TTC549 (cell line): ENCODE results near the gene PPP6R3.
"Not testable (repeated sequence)": the region's sequence is repeated elsewhere in the genome, so short reads cannot be mapped to it uniquely, and the experiment has no call there.

Experiments
- FAIRE-seq: peaks from 2 replicates; lab custom pipeline; 2012; peaks lifted over from hg19 to GRCh38; lab: Jason Lieb, UNC

The PPP6R3 gene

DNA sequence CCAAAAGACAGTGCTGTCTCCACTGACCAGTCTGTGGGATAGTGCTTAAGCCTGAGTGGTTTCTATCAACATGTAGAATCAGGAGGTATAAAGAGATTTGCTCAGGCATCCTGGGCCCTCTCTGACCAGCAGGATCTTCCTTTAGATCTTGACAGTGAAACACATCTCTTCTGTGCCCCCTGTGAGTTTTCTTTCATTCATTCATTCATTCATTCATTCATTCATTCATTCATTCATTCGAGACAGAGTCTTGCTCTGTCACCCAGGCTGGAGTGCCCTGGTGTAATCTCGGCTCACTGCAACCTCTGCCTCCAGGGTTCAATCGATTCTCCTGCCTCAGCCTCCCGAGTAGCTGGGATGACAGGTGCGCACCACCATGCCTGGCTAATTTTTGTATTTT is 26.4 kb upstream of the PPP6R3 start:
- not testable (repeated sequence) for FAIRE-seq

DNA sequence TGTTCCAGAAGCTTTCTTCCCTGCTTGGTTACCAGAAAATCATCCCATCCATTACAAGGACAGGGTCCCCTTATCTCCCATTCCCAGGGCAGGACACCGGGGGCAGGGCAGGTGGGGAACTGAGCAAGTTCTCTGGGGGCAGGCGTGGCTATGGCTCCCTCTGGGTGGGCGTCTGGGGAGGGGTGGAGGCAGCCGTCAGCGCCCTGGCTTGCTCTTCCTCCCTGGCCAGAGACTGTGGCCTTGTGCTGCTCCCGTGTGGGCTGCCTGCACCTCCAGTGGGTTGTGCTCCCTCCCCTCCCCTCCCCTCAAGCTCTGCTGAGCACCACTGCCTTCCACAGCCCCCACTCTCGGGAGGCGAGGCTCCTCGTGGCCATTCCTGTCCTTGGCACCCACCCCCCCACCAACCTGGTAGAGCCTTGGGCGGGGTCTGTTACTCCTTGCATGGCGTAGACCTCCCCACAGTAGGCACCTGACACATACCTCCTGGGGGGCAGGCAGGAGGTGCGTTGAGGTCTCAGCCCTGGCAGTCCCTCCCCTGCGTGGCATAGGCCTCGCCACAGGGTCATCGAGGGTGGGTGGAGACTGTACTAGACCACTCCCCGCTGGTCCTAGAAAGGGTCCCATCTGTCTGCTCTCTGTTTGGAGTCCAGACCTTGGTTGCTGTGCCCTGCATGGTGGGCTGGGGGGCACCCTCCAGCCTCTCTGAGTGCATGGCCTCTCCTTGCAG is 24.2 kb upstream of the PPP6R3 start:
- no peak for FAIRE-seq

DNA sequence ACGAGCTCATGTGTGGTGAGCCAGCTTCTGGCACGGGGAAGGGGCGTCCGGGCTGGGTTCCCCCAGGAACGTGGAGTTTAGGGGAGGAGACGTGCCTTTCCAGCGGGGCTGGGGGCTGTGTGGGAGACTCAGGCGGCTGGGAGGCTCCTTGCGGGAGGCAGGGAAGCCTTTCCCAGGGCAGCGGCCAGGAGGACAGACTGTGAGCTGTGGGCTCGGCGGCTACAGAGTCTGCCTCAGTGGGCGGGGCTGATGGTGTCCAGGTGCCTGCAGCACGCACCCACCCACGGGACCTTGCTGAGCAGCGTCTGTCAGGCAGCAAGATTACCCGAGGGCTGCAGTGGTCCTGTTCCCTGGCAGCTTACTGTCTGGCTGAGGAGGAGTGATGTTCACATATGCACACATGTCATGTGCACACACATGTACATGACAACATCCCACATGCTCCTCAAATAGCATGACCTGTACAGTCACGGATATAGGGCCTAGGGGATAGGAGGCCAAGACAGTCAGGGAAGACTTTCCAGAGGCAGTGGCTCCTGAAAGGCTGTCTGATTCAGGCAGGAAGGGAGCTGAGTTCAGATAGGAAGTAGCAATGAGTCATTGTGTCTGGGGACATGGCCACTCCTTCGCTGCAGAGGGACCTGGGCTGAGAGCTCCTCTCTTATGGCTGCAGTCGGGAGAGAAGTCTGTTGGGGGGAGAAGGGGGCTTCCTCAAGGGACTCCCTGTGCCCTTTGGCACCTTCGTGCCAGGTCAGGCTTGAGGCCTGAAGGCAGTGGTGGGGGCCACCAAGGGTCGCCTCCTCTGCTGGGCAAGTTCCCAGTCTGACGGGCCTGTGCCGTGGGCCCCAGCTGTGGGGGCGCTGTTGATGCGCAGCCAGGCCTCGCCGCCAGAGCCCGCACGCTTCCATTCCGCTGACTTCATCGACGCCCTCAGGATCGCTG is 23.3 kb upstream of the PPP6R3 start:
- no peak for FAIRE-seq

DNA sequence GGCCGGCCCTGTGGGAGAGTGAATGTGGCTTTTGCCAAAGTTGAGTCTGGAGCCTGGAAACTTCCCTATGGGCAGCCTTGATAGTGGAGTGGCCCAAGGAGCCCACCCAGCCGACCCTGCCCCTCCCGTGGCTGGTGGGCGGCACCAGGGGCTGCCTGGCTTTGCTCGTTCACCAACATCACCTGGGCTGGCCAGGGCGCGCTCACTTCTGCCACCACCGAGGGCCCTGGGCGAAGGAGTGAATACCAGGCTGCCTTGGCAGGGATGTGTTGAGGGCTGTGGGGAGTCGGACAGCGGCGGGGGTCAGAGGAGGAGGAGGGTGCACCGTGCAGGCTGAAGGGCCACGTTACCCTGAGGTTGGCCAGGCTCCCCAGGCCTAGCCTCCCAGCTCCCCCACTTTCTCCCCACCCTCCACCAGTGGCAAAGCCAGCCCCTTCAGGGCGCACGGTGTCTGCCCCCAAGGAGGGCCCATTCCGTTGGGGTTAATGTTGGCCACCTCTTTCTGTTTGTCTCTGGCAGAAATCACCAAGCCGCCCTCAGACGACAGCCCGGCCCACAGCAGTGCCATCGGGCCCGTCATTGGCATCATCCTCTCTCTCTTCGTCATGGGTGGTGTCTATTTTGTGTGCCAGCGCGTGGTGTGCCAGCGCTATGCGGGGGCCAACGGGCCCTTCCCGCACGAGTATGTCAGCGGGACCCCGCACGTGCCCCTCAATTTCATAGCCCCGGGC is 22.5 kb upstream of the PPP6R3 start:
- FAIRE-seq = no peak

DNA sequence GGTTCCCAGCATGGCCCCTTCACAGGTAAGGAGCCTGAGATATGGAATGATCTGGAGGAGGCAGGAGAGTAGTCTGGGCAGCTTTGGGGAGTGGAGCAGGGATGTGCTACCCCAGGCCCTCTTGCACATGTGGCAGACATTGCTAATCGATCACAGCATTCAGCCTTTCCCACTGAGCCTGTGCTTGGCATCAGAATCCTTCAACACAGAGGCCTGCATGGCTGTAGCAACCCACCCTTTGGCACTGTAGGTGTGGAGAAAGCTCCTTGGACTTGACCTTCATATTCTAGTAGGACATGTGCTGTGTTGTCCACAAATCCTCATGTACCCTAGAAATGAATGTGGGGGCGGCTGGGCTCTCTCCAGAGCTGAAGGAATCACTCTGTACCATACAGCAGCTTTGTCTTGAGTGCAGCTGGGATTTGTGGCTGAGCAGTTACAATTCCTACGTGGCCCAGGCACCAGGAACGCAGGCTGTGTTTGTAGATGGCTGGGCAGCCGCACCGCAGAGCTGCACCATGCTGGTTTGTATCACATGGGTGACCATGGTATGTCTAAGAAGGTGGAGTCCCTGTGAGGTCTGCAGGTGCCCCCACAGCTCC is 21.8 kb upstream of the PPP6R3 start:
- FAIRE-seq = no peak

DNA sequence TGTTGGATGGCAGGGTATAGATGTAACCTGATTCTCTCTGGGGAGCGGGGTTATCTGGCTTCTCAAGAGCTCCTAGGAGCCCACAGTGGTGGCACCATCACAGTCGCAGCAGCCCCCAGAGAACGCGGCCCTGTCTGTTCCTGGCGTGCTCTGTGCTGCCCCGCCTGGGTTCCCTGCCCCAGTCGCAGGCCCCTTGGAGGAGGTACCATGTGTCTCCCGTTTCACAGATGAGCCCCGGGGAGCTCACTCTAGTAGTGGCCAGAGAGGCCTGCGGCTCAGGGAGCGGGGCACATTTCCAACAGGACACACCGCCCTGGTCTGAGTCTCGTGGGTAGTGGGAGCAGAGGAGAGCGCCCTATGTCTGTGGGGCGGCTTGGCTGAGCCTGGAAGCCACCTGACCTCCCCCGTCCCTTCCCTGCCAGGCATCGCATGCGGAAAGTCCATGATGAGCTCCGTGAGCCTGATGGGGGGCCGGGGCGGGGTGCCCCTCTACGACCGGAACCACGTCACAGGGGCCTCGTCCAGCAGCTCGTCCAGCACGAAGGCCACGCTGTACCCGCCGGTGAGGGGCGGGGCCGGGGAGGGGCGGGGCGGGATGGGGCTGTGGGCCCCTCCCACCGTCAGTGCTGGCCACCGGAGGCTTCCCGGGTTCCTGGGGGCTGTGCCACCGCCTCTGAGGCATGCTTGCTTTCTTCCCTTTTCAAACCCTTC is 21.0 kb upstream of the PPP6R3 start:
- FAIRE-seq = no peak

DNA sequence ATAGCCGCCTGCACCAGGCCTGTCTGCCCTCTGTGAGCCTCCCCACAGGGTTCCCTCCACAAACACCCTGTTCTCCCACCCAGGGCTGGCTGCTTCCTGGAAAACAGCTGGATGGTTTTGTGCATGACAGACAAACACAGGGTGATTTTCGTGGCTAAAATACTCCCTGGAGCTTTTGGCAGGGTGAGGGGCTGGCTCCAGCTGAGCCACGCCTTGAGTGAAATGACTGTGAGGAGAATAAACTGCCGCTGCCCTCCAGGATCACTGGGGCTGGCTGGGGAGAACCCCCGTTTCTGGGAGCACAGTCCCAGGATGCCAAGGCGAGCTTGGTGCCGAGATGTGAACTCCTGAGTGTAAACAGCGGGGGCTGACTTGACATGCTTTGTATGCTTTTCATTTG is 20.3 kb upstream of the PPP6R3 start:
- FAIRE-seq = no peak

DNA sequence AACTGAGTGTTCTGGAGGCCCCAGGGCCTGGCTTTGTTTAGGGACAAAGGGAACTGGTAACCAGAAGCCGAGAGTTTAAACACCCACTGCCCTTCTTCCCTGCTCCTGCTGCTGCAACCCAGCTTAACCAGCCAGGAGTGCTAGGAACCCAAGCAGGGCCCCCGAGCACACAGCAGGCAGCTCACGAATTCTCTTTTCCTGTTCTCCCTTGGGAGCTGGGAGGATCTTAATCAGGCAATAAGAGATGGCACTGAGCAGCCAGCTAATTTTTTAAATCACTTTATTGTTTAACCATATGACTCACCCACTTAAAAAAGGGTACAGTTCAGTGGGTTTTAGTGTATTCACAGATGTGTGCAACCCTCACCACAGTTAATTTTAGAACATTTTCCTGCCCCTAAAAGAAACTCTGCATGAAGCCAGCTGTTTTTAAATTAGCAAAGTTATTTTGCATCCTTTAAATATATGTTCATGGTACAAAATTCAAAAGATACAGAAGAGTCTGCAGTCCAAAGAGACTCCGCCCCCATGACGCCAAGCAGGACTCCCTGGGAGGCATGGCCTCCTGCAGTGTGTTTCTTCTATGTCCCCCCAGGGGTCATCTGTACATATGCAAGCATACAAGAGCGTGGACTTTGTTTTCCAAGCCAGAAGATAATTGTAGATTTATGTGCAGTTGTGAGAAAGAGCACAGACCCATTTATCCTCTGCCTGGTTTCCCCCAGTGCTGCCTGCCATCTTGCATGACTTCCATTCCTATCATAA is 18.9 kb upstream of the PPP6R3 start:
- no peak for FAIRE-seq

DNA sequence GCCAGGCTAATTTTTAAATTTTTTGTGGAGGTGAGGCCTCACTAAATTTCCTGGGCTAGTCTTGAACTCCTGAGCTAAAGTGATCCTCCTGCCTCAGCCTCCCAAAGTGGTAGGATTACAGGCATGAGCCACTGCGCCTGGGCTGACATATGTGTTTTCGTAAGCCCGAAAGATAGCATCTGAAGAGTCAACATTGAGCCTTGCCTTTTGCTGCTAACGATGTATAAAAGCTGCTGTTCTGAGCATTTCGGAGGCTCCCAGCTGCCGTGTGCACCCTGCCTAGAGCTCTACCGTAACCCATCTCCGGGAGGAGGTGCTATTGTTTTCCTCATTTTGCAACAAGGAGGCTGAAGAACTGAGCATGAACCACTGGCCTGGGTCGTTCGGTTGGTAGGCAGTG is 18.1 kb upstream of the PPP6R3 start:
- no peak for FAIRE-seq

DNA sequence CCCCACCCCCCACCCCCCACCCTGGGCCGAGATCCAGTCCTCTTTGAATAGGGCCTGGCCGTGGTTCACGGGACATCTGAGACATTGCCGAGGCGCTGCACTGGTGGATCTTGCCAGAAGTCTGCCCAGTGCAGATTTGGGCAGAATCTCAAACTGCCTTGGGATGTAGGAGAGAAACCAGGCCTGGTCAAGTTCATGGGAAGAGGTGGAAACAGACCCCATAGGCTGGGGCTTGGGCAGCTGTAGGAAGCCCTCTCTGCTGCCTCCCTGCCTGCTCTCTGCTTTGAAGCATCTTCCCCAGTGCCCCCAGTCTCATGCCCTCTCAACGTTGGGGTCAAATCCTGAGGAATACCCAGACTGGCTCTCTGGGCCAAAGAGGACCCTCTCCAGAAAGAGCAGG is 16.0 kb upstream of the PPP6R3 start:
- no peak for FAIRE-seq

DNA sequence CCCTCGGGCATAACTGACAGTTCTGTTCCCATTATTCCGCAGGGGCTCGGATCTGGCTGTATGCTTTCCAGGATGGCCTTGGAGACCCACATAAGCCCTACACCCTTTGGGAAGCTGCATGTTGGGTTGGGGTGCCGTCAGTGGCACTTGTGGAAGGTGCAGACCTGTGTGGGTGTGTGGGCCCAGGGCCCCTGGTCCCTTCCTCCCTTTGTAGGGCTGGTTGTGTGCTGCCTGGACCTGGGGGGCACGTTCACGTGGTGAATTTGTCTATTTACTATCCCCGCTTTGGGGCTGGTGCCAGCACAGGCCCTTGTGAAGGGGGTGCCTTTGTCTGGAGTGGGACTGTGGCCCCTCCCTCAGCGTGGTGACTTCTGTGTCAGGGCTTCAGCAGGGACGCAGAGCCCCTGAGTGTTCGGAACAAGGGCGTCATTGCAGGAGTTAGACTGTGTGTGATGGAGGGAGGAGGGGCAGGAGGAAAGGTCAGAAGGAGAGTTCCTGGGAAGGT is 15.0 kb upstream of the PPP6R3 start:
- FAIRE-seq = no peak

DNA sequence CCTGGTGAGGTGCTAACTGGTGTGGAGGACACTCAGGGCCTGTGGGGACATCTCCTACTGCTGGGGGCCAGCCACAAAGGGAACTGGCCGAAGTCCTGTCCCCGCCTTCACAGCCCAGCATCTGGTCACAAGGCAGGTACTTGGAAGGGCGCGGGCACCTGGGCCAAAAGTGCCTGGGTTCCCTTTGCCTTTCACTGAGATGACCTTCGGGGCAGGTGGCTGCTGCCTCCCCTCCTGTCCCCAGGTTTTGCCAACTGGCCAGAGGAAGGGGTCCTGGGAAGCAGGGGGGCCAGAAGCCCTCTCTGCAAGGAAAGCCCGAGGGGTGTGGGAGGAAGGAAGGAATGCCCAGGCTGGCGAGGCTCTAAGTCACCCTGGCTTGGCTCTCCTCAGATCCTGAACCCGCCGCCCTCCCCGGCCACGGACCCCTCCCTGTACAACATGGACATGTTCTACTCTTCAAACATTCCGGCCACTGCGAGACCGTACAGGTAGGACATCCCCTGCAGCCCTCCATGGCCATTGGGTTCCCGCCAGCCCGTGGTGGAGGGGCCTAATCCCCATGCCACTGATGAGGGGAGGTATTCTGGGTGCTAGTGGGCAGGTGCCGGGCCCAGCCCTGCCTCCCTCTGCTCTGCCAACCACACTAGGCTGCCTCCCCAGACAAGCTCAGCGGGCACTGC is 14.4 kb upstream of the PPP6R3 start:
- no peak for FAIRE-seq

DNA sequence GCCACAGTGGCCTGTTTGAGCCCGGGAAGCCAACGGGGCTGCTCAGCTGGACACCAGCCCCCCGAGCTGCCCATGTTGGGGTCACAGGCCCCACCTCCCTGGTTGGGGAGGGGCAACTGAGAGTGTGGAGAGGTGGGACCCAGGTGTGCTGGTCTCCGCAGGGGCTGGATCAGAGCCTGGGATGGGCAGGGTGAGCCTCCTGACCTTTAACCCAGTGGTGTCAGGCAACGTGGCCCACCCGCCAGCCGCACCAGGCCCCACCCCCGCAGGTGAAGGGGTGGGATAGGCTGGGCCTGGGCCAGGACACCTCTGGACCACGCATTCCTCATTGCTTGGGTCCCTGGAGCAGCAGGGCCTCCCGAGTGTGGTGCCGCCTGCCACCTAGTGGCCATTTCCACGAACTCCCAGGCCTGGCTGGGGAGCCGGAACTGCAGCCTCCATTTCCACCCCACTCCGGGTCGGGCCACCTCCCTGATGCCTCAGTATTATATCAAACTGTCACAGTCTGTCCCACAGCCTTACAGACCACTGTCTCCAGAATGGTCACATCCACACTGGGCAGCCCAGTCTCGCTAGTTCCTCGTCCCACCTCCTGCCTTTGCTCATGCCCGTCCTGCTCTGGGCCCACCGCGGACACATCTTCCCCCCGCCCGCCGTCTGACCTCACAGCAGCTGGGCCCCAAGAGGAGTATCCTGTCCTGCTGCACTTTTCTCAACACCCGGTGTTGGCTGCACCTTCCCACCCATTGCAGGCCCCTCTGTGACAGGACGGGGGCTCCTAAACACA is 13.3 kb upstream of the PPP6R3 start:
- FAIRE-seq = no peak

DNA sequence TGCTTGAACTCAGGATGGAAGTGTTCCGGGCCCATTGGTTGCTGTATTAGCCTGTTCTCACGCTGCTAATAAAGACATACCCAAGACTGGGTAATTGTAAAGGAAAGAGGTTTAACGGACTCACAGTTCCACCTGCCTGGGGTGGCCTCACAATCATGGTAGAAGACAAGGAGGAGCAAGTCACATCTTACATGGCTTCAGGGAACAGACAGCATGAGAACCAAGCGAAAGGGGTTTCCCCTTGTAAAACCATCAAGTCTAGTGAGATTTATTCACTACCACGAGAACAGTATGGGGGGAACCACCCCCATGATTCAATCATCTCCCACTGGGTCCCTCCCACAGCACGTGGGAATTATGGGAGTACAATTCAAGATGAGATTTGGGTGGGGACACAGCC is 12.6 kb upstream of the PPP6R3 start:
- FAIRE-seq = not testable (repeated sequence)

DNA sequence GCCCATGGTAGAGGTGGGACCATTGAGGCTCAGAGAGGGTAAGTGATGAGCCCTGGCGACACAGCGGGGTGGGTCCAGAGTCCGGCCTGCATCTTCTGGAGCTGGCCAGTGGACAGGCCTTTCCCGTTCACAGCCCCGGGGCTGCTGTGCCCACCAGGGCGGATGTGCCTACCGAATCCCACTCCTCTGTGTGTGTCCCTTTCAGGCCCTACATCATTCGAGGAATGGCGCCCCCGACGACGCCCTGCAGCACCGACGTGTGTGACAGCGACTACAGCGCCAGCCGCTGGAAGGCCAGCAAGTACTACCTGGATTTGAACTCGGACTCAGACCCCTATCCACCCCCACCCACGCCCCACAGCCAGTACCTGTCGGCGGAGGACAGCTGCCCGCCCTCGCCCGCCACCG is 11.9 kb upstream of the PPP6R3 start:
- no peak for FAIRE-seq

DNA sequence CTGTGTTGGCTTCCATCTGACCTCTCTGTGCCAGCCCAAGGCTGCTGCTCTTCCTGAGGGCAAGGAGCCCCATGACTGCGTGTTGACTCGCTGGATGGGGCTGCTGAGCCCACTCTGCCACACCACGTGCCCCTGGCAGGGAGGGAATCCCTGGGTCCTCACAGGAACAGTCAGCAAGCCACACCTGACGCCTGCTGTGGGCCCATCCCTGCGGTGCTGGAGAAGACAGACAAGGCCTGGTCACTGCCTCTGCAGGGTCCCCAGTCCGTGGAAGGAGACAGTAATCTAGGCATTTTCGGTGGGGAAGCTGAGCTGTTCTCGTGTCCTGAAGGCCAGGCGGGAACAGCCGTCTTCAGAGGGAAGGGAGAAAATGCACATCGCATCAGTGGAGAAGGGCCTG is 10.6 kb upstream of the PPP6R3 start:
- FAIRE-seq = no peak

DNA sequence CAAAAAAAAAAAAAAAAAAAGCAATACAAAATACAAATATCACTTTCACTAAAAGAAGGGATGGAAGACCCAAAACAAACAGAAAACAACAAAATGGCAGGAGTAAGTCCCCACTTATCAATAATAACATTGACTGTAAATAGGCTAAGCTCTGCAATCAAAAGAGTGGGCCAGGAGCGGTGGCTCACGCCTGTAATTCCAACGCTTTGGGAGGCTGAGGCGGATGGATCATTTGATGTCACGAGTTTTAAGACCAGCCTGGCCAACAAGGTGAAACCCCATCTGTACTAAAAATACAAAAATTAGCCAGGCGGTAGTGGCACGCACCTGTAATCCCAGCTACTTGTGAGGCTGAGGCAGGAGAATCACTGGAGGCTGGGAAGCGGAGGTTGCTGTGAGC is 9.8 kb upstream of the PPP6R3 start:
- FAIRE-seq = no peak

DNA sequence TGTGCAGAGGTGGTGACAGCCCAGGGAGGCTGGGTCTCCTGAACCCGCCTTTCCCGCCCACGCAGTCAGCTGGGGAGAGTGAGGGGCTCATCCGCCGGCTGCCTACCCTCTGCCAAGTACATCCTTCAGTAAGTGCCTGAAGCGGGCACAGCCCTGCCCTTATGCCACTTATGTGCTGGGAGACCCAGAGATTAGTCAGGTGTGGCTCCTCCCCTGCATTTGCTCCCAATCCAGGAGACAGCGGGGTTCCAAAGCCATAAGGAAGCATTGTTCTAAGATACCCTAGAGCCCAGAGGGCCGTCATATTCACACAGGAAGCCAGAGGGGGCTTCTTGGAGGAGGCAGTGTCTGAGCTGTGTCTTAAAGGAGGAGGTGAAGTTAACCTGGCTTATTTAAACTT is 5.8 kb upstream of the PPP6R3 start:
- FAIRE-seq = no peak

DNA sequence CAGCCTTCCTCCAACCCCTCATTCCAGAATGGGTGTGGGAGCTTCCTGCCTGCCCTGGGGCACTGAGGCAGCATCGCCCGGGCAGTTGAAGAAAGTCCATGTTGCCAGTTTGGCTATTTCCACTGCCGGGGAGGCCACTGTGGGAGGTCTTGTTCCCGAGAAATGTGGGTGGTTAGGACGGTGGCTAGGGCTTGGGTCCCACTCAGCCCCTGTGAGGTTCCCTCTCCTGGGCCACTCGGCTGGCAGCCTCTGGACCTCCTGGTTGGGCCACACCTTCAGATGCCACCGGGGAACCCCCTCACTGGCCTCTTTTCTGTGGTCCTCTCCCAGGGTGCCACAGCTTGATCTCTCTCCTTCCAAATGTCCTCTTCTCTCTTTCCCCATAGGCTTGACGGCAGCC is 5.1 kb upstream of the PPP6R3 start:
- no peak for FAIRE-seq
